ENCODE measurements around the gene SNAPC2.
"Not testable (repeated sequence)": the region's sequence is repeated elsewhere in the genome, so short reads cannot be mapped to it uniquely, and the experiment has no call there.

The SNAPC2 gene

GRCh38 chr19:7941895-7942596, 21.9 kb downstream of the SNAPC2 start:
- no peak for DNase-seq

DNA sequence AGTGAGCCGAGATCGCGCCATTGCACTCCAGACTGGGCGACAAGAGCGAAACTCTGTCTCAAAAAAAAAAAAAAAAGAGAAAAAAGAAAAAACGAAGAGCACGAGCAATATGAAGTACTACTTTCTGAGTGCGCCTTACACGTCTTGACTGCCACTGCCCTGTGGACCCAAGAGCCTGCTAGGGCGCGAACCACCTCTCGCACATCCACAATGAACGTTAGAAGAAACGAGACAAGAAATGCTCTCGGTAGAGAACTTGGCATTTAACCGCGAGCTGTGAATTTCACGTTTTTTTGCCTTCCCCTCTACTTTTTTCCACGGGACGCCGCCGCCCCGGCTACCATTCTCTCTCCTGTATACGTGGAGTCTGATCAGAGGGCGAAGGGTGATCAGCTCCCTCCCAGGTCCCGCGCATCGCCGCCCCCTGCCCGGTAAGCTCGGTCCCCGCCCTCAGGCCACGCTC, 22.9 kb downstream of the SNAPC2 start:
- DNase-seq: no peak

DNA sequence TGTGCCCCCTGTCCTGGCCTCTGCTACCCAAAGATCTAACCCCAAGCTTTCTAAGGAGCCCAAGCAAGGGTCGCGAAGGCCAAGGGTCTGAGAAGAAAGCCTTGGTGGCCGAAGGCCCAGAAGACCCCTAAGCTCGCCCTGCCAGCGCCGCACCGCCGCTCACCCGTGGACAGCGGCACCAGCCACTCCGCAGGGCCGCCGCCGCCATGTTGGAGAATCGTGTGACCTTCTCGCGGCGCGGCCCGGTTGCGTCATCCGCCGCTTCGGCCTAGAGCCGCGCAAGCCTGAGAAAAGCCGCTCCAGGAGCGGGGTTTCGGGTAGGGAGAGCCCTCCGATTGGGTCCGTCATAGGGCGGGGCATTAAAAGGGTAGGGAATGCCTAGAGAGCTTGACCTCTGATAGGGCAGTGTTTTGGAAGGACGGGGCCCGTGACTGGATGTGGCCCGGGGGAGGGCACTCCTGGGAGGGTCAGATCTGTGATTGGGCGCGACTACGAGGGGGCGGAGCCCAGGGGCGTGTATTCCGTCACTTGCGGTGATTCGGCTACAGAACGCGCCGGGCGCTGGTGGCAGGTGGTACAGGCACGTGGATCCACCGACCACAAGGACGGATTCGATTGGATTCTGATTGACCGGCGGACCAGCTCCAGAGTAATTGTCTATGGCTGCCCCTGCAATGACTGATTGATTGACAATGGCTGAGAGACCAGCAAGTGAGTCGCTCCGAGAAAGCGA, 23.5 kb downstream of the SNAPC2 start, which contains the start of gene TIMM44:
TSS of gene TIMM44 (minus strand) at position 223 of the 733 bp plus-strand sequence. CDS start at position 208, 15 bp downstream.
- DNase-seq: peak; percentile 100

DNA sequence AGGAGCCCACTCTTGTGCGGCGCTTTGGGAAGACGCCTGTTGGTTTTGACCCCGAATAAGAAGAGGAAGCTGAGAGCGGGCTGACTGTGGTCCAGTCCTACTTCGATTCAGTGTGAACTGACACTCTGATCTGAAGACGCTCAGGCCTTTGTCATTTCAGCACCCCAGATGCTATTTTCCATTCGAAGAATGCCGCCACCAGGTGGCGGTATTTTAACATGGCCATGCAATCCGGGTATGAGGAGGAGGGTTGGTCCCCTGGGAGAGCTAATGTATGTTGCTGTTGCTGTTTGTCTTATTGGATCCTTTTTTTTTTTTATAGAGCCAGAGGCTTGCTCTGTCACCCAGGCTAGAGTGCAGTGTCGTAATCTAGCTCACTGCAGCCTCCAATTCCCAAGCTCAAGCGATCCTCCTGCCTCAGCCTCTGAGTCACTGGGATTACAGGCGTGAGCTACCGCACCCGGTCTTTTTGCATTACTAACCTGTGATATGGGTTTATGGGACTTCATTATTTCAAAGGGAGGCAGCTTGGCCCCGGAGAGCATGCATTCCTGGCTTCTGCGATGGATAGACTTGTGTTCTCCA, 24.1 kb downstream of the SNAPC2 start:
- peak; percentile 93 for DNase-seq

DNA sequence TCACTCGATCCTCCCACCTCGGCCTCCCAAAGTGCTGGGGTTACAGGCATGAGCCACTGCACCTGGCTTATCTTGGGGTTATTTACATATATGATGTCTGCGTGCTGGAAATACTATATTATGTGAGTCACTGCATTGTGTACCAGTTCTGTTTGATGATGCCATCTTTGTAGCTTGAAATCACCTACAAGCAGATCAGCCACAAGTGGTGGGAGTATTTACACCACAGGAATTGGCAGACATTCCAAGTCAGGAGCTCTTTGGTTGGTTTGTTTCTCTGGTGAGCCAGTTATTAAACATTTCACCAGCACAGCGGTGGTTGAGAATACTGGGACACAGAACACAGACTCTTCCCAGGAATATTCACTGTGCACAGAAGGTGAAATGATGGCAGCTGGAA, 27.8 kb downstream of the SNAPC2 start:
- no peak for DNase-seq

GRCh38 chr19:7953060-7953459, 32.9 kb downstream of the SNAPC2 start:
- peak; percentile 38 for DNase-seq

DNA sequence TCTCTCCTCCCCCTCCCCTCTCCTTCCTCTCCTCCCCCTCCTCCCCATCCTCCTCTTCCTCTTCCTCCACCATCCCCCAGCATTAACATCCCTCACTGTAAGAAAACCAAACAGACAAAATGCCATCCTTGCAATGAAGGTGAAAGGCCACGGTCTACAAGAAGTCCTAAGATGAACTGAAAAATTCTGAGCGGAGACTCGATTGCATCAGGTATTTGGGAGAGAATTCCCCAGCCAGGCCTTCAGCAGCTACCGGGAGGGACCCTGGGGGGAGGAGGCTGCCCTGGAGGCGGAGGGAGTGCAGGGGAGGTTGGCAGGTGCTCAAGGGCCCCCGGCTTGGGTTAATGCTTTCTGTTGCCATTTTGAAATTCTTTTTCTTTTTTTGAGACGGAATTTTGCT, 33.4 kb downstream of the SNAPC2 start:
- DNase-seq: no peak

DNA sequence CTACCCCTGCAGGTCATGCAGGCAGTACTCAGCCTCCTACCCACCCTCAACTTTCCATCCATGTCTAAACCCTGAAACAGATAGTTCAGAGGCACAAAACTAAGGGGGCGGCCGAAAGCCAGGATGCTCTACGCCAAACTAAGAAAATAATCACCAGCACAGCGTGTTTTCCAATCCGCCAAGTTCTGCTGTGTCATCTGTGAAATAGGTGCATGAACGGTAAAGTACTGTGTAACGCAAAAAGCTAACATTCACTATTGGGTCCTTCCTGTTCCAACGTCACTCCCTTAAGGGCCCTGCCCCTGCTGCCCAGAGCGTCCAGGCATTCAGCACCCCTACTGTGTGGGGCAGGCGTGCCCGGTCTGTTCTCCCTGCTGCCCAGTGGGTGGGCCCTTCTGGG, 35.6 kb downstream of the SNAPC2 start:
- no peak for DNase-seq

DNA sequence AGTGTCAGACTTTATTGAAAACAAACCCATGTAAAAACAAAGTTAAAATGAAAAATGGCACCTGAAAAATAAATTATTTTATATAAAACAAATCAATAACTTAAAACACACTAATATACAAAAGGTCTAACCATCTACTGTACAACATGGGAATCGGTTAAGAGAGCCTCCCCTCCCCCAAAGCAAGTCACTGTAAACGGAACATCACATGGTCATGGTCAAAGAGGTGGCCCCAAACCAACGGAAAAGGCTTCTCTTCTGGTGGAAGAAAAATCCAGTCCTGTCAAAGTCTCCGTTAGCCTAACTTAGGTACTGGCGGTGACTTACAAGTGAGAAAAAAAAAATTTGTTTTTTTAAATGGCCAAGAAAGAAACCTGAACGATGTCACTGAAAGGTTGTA, 39.1 kb downstream of the SNAPC2 start:
- DNase-seq: no peak

DNA sequence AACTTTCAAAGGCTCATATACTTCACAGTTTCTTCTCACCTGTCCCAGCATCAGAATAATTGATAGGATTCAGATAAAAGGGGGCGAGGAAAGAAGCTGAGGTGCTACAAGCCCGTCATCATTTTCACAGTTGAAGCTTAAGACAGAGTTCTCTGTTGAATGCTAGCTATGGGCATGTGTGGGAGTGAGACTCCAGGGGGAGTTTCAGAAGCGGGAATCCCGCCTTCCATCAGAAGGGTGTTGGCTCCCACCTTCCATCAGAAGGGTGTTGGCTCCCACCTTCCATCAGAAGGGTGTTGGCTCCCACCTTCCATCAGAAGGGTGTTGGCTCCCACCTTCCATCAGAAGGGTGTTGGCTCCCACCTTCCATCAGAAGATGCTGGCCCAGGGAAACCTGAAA, 40.9 kb downstream of the SNAPC2 start:
- not testable (repeated sequence) for DNase-seq

DNA sequence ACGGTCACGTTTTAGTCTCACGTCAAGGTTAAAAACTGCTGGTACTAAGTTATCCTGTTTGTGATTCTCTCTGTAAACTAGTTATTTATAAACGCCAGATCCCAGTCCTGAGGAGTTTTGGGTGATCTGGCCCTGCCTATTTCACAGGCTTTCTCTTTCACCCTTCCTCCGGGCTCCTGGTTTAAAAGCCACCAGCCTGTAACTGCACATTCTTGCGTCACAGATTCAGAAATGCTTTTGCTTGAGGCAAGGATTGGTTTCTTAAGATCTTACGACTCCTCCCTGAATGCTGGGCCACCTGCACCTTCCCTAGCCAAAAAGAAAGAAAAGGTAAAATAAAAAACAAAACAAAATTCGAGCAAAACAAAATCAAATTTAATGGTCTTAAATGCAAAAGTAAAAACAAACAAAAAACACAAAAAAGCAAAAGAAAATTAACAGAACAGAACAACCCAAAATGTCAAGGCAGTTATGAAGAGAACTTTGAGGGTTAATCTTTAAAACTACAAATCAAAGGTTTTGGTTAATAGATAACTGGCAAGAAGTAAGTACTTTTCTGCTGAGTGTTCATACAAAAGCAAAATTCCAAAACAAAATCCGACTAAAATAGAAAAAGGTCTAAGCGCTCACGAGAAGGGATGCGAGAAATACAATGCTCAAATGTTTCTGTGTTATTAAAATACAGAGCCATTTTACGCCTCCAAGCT, 41.9 kb downstream of the SNAPC2 start:
- no peak for DNase-seq

DNA sequence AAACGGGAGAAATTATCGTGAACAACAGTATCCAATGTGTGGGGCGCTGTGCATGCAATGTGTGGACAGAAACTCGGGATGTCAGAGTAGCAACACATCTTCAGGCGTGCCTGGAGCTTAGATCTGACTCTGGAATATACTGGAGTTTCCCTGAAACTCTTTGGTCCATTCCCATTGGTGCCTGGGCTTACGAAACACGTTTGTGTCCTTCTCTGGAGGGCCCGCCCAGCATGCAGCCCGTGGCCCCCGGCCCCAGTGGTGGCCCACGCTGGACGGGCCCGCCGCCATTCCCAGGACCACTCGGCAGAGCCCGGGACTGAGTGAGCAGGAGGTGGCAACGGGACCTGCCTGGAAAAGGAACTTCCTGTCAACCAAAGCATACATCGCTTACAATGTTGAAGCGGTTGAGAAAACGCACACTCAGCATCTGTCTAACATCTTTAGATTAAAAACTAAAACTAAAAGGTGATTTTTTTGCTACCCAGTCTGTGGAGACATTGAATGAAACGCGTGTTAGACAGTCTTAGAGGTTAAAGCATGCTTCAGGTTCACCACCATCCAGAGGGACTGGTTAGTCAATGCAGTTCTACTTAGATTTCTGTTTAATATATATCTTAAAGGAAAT, 42.6 kb downstream of the SNAPC2 start:
- DNase-seq: no peak

DNA sequence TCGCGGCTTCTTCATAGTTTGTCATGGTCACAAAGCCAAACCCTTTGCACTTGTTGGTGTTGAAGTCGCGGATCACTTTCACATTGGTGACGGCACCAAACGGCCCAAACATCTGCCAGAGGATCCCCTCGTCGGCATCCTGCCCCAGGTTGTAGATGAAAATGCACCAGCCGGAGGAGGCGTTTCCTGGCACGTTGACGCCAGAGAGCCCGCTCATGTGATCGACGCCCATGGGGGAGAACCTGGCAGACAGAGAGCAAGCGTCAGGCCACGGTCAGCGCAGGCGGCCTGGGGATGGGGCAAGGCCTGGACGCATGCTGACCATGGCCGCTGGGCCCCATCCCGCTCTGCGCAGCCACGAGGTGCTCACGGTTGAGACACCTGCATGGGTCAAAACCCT, 43.4 kb downstream of the SNAPC2 start:
- no peak for DNase-seq

GRCh38 chr19:7965259-7965841, 45.2 kb downstream of the SNAPC2 start:
- DNase-seq: no peak

DNA sequence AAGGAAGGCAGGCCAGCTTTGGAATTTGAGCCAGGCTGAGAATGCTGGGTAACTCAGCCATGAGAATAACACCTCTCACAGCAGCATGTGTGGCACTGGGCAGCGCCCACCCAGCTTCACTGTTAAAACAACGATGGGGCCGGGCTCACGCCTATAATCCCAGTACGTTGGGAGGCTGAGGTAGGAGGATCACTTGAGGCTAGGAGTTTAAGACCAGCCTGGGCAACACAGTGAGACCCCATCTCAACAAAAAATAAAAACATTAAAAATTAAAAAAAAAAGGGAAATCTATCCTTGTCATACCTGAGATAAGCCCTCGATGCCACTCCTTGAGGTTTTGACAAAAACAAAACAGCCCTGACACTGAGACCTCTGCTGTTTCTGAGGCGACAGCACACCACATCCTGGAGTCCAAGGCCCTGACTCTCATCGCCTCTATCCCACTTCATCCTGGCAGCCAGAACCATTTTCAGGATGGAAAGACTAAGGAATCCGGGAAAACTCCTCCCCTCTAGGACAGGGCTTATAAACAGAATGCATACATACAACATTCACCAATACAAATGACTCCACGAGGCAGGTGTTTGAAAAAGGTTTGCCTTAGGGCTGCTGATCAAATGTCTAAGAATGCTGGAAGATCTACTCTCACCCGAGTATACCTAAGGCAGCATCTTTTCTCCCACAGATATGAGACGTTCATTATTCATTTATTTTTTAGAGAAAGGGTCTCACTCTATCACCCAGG, 46.0 kb downstream of the SNAPC2 start:
- no peak for DNase-seq

- DNase-seq: no peak
These were observed 48.1 kb downstream of the SNAPC2 start for GRCh38 chr19:7968008-7968795.

DNA sequence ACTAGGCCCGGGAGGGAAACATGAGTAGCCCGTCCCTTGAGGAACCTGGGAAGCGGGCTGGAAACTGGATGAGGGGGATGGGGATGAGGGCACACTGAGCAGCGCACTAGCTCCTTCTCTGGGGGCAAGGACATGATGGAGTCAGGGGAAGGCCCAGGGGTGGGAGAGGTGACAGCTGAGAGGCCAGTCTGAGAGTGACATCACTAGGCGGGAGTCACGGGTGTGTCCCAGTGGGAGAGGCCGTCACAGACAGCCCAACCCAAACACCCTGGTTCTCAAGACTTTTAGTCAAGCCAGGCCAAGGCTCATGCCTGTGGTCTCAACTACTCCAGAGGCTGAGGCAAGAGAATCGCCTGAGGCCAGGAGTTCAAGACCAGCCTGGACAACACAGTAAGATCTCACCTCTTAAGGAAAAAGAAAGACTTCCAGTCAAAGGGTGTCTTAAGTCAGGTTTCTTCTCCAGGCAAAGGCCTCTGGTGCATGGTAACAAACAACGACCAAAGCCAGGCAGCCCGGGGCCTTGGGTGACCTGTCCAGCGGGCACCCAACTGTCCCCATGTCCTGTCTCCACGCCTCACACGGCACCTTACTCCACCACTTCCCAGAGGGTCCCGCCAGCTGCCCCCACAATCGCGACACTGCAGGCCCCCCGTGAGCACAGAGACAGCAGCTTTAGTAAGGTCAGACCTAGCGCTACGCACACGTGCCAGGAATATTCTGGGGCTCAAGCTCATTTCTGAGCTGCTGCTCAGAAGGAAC, 48.8 kb downstream of the SNAPC2 start:
- no peak for DNase-seq

DNA sequence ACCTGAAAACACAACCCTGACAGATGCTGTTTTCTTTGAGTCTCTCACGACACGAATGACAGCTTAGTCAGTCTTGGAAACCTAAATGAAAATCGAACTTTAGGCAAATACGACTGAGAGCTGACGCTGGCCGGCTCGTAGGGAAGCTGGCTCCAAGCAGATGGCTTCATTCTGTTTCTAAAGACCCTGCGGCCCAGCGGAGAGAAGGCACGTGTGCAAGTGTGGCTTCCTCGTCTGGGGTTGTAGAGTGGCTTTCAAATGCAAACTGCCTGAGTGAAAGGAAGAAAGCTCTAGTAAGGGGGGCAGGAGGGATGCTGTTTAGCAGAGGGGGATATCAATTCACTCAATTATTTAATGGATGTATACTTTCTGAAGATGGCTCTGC, 49.4 kb downstream of the SNAPC2 start:
- no peak for DNase-seq

DNA sequence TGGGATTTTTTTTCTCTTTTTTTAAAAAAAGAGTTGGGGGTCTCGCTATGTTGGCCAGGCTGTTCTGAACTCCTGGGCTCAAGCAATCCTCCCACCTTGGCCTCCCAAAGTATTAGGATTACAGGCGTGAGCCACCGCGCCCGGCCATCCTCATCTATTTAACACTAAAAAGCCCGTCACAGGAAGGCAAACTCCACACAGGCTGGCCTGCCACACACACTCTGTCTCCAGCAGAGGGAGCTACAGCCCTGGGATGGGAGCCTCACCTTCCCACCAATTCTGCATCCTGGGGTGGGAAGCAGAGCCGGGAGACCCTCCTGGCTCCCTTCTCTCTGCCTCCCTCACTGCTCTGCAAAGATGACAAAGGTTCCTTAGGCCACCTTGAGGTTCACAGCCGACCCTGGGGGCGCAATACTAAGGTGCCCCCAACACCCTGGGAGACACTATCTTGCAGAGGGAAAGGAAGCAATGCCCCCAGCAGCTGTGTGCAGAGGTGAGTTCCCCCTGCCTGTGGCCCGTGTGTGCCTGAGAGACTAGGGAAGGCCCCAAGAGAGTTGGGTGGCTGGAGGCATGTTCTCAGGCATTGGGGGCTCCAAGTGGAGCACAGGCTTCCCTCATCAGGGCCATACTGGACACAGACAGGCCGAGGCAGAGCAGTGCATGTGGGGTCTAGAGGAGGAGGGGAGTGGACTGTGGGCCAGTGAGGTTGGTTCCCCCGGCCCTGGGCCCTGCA, 50.7 kb downstream of the SNAPC2 start:
- peak; percentile 26 for DNase-seq
